ENCODE results near the gene OLFM1.

DNA sequence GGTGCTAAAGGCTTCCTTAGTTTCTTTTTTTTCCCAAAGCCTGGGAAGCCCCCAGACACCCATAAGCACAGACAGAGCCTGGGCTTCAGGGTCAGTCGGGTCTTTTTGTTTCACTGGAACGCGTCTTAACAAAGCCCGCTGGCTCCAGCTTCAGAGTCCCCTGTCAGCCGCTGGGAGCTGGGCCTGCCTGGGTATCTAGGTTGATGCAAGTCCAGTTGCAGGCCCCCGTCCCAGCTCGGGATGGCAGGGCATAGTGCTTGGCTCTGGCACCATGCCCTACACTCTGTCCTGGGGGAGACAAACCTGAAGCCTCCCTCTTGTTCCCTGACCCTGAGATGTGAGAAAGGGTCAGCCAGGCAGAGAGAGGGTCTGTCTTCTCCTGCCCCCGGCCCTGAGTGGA lies 14.5 kb downstream of the OLFM1 start:
- TF ChIP-seq POLR2A (IDR thresholded peaks at IDR 0.05) = no peak
- TF ChIP-seq, protein P1, sequence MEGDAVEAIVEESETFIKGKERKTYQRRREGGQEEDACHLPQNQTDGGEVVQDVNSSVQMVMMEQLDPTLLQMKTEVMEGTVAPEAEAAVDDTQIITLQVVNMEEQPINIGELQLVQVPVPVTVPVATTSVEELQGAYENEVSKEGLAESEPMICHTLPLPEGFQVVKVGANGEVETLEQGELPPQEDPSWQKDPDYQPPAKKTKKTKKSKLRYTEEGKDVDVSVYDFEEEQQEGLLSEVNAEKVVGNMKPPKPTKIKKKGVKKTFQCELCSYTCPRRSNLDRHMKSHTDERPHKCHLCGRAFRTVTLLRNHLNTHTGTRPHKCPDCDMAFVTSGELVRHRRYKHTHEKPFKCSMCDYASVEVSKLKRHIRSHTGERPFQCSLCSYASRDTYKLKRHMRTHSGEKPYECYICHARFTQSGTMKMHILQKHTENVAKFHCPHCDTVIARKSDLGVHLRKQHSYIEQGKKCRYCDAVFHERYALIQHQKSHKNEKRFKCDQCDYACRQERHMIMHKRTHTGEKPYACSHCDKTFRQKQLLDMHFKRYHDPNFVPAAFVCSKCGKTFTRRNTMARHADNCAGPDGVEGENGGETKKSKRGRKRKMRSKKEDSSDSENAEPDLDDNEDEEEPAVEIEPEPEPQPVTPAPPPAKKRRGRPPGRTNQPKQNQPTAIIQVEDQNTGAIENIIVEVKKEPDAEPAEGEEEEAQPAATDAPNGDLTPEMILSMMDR (IDR thresholded peaks at IDR 0.05) = no peak

All from uterus (tissue), 2 donors.